Left colon (tissue), 2 donors: ENCODE results near the gene SH3BP4. TPM values are rescaled to one million over a fixed set of nuclear protein-coding genes. Genes with fewer than 3 reads are reported as not detected.

ENCODE experiments used
- ATAC-seq: fragments of 200-7000 bp; cut with Tn5 transposase; one replicate; pipeline ENCODE4 v1.9.1; 2020; ENCODE audit warnings: mild to moderate bottlenecking, moderate library complexity
- DNase-seq, 2 donors: peaks; one replicate each; pipeline ENCODE4 v3.0.0-alpha.2; 2020
- intact Hi-C, 2 donors: fragments of 100-400 bp; cut with DNase I in 1 of 2; cut with micrococcal nuclease in 1 of 2; formaldehyde crosslinking; loops; one replicate each; pipeline versions ENCODE4 v1.11.2 to v1.14.0; 2022; cut with DNase I, micrococcal nuclease
- total RNA-seq, 2 donors: library from RNA; stranded (reverse); fragmentation: NEBNext Ultra II Directional; extraction: Animal tissue kit (Norgen Biotek cat#: 25700); gene quantifications; one replicate each; pipeline ENCODE4 v1.2.1, GENCODE V29; 2021
- donor health status: DM: no; HTN: no; CAD: no.
- donor health status: DM: yes; HTN: yes; CAD: no.

The SH3BP4 gene
- total RNA-seq, 2 donors from 2014 or later: 26.0 to 41.8 TPM

DNA sequence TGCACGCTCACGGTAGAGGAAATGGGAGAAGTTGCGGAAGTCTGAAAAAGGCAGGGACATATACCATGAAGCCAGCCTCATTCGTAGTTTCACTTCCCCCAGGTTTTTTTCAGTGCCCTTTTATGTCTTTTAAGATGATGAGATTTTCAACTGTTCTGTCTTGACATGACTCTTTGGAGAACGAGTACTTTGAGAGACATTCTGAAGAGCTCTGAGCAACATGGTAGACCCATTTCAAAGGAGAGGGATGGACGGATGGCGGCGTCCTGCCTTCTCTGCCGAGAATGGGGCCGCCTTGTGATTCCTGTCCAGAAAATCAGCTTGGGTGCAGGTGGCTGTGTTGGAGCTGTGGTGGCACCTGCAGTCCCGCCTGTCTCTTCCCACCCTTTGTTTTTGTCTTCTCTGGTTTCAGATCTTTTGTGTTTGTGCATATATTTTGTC lies 41.7 kb downstream of the SH3BP4 start:
- no peak for DNase-seq
- no peak for ATAC-seq
- intact Hi-C loops: no loop called here

- intact Hi-C loops: no loop called here
- DNase-seq (no peak), ATAC-seq (no peak)
These were observed 42.9 kb downstream of the SH3BP4 start for GRCh38 chr2:234994438-234995321.

DNA sequence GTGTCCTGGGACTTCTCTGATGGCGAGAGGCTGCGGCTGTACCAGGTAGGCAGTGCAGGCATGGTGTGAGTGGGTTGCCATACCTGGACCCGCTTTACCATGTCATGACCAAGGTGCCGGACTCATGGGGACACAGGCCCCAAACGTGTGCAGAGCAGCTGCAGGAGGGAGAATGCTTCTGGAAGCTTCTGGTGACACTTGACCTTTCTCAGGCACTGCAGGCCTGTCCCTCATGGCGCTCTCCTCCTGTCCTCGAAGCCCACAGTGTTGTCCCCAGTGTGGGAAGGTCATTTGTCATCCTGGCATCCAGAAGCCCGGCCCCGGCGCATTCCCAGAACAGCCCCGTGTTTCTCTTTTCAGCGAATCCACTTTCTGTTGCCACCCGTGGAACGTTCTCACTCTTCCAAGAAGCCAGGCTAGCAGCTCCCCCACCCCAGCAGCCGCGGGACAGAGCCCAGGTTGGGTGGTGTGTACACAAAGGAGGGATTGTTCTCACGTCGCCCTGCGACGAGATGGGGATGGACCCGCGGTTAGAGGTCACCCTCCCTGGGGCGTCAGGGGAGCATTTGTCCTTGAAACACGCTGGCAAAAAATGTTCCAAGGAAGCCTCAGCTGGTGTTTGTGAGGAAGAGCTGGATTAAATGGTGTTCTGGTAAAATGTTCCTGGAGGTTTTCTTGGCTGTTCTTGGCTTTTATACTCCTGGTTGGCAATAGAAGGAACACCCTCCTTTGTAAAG lies 43.7 kb downstream of the SH3BP4 start:
- ATAC-seq (peak; percentile 50), DNase-seq (no peak)
- intact Hi-C loops: no loop called here

GRCh38 chr2:234996069-234996940 lies 44.5 kb downstream of the SH3BP4 start:
- no peak for DNase-seq
- ATAC-seq: no peak
- intact Hi-C loops: no loop called here

DNA sequence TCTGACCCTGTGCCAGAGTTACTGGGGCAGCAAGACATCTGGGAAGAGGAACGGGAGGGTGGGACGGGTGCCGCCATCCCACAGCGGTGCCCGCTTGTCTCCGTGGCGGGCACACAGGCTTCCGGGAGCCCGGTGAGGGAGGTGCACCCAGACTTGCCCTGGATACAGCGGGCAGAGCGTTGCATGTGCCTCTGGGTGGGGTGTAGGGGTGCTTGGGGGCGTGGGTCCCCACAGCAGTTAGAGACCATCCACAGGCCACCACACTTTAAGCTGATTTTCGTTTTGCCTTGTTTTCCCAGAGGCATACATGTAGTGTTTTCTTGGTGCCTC lies 45.1 kb downstream of the SH3BP4 start:
- ATAC-seq (no peak), DNase-seq (no peak)
- intact Hi-C loops: no loop called here

DNA sequence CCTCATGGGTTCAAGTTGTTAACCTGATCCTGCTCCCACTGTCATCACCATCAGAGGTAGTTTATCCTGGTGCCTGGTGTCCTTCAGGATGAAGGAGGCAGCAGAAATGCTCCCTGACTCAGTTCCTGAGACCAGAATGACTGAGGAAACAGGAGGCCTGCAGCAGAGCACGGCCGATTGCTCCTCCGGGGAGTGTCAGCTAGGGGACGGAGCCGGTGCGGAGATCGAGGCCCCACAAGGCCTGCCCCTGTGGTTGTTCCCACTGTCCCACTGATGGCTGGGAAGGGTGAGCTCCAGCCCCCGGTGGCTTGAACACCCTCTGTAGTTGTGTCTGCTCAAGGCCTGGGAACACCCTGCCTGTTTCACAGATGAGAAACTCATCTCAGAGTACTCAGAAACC lies 45.6 kb downstream of the SH3BP4 start:
- DNase-seq: no peak
- no peak for ATAC-seq
- intact Hi-C loops: no loop called here

GRCh38 chr2:234998404-234999211 lies 46.8 kb downstream of the SH3BP4 start:
- DNase-seq (peak in 1 of 2 donors; percentile 46), ATAC-seq (no peak)
- intact Hi-C loops: no loop called here

- peak; percentile 27 for ATAC-seq
- peak; percentile 39 to 44 for DNase-seq
- intact Hi-C loops: no loop called here
These were observed 48.1 kb downstream of the SH3BP4 start for GRCh38 chr2:234999740-235000425.

DNA sequence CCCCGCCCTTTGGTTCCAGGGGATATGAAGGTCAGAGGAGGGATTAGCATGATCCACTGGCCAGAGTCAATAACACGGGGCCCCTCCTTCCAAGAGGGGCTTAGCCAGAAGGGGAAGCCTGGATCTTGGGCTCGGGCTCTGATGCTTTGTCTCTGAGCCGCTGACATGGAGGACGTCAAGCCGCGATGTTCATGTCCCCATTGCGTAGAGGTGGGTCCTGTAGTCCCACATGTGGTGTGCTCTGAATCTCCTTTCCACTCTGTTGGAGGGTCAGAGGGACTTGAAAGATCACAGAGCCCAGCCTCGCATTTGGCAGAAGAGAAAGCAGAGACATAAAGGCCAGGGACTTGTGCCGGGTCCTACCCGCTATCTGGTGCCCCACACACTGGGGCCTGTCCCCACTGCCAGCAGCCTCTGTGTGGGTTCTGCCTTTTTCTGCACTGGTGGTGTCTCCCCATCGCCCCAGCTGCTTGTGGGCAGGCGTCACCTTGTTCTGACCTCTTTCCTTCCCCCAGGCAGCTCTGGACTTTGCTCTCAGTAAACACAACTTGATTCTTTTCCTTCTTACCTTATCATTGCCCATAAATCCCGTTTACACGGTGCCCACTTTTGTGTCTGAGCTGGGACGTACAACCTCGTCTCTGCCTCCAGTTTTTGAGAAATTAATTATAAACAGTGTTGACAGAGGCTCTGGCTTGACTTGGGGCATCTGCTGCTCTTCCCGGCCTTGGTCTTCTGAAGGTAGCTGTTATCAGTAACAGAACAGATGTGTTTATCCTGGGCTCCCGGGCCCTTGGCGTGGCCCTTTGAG lies 48.8 kb downstream of the SH3BP4 start:
- intact Hi-C loops: no loop called here
- DNase-seq (peak; percentile 63 to 73), ATAC-seq (peak; percentile 82)

GRCh38 chr2:235001237-235002133 lies 49.7 kb downstream of the SH3BP4 start:
- ATAC-seq (peak; percentile 70), DNase-seq (peak; percentile 51 to 66)
- intact Hi-C loops: no loop called here

GRCh38 chr2:235002198-235003095 lies 50.6 kb downstream of the SH3BP4 start:
- intact Hi-C loops: no loop called here
- ATAC-seq: peak; percentile 20
- peak in 1 of 2 donors; percentile 63 for DNase-seq

- DNase-seq (peak in 1 of 2 donors; percentile 23), ATAC-seq (no peak)
- intact Hi-C loops: no loop called here
These were observed 51.4 kb downstream of the SH3BP4 start for GRCh38 chr2:235003096-235003775.

DNA sequence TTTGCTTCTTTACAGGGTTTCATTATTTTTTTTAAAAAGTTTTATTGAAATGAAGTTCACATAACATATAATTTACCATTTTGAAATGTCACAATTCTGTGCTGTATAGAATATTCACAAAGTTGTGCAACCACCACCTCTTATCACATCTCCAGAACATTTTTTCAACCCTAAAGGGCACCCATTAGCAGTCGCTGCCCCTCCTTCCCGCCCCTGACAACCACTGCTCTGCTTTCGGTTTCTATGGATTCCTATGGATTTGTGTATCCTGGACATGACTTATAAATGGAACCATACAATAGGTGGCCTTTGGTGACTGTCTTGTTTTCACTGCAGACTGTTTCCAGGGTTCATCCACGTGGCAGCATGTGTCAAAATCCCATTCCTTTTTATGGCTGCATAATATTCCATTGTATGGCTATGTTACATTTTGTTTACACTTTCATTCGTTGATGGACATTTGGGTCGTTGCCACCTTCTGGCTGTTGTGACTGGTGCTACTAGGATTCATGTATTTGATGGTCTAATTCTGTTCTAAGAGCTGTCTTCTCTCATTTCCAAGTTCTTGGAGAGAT lies 52.6 kb downstream of the SH3BP4 start:
- intact Hi-C loops: no loop called here
- DNase-seq (peak in 1 of 2 donors; percentile 17), ATAC-seq (no peak)

DNA sequence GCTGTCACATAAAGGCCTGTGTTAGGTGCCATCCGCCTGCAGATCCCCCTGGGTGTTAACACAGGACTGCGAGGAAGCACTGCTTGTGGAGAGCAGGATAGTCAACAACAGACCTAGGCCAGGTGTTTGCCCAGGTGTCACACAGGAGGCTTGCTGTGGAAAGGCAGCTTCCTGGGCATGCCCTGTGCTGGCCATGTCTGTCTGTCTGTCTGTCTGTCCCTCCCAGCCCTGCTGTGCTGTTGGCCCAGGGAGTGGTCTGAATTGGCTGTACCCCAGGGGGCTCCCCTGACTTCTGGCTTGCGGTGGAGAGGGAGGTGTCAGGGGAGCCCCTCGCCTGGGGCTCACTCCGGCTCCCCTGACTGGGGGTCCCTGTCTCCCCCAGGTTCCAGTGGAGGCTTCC lies 53.2 kb downstream of the SH3BP4 start:
- intact Hi-C loops: no loop called here
- ATAC-seq (peak; percentile 5), DNase-seq (peak in 1 of 2 donors; percentile 47)
